DND-41 (cell line): ENCODE data around the gene SH2B3.

Source experiments
- EZH2 ChIP-seq: IDR thresholded peaks from 3 replicates; pipeline ENCODE4 v1.6.1; 2012; ENCODE audit warnings: borderline replicate concordance, low read depth, mild to moderate bottlenecking, moderate library complexity, low read length, inconsistent platforms; ENCODE audit not compliant: severe bottlenecking
- TF ChIP-seq, protein P1 (sequence below): IDR thresholded peaks from 2 replicates; pipeline ENCODE4 v1.5.1; 2012; ENCODE audit warnings: borderline replicate concordance, low read length, moderate library complexity, mild to moderate bottlenecking; ENCODE audit not compliant: poor library complexity, severe bottlenecking; ENCODE audit errors: extremely low read depth

DNA sequence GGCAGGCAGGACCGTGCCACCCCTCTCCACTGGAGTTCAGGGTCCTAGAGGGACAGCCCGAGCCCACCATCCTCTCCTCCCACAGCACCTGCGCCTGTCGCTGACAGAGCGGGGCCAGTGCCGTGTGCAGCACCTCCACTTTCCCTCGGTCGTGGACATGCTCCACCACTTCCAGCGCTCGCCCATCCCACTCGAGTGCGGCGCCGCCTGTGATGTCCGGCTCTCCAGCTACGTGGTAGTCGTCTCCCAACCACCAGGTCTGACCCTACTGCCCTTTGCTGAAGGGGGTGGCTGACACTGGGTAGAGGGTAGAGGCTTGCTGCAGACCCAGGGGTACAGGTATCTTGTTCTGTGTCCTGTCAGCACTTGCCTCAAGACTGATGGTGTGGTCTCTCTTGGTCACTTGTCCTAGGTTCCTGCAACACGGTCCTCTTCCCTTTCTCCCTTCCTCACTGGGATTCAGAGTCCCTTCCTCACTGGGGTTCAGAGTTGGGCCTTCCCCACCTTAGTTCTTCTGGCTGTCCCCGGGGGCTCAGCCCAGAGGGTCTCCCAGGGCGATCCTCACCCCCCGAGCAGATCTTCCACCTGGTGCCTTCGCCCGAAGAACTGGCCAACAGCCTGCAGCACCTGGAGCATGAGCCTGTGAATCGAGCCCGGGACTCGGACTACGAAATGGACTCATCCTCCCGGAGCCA lies 42.0 kb downstream of the SH2B3 start:
- TF ChIP-seq, protein P1, sequence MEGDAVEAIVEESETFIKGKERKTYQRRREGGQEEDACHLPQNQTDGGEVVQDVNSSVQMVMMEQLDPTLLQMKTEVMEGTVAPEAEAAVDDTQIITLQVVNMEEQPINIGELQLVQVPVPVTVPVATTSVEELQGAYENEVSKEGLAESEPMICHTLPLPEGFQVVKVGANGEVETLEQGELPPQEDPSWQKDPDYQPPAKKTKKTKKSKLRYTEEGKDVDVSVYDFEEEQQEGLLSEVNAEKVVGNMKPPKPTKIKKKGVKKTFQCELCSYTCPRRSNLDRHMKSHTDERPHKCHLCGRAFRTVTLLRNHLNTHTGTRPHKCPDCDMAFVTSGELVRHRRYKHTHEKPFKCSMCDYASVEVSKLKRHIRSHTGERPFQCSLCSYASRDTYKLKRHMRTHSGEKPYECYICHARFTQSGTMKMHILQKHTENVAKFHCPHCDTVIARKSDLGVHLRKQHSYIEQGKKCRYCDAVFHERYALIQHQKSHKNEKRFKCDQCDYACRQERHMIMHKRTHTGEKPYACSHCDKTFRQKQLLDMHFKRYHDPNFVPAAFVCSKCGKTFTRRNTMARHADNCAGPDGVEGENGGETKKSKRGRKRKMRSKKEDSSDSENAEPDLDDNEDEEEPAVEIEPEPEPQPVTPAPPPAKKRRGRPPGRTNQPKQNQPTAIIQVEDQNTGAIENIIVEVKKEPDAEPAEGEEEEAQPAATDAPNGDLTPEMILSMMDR, result no peak
- TF ChIP-seq EZH2, result no peak
